ENCODE measurements around the gene SEMG2. TPM values are rescaled to one million over a fixed set of nuclear protein-coding genes. Genes with fewer than 3 reads are reported as not detected.

The SEMG2 gene
- total and polyA plus RNA-seq, 2 of the 13 experiments (the other 11 are each of a cell fraction or from before 2014, with no cell fraction given) = not detected

DNA sequence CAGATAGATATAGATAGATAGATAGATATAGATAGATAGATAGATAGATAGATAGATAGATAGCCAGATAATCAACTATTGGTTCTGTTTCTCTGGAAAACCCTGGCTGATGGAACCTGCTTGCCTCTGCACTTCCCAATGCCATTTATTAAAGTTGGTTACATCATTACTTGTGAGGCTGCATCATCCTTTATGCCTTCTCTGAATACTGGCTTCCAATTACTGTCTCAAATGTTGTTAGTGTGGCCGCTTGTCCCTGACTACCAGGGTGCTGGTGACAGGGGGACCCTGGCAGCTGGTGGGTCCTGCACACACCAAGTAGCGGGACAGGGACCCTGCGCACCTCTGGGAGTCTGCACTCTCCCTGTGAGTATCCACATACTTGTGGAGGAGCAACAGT, 37.1 kb downstream of the SEMG2 start:
- POLR2A ChIA-PET = no interaction called here
- TF ChIP-seq ZNF235 (CRISPR knock-in tag; IDR thresholded peaks at IDR 0.05; ENCODE audit: borderline replicate concordance) (no peak), FOXM1 (CRISPR knock-in tag; IDR thresholded peaks at IDR 0.05) (no peak), ZNF180 (CRISPR knock-in tag; IDR thresholded peaks at IDR 0.05; ENCODE audit: borderline replicate concordance, low read depth) (no peak), MIXL1 (CRISPR knock-in tag; IDR thresholded peaks at IDR 0.05) (no peak), FOXK1 (CRISPR knock-in tag; IDR thresholded peaks at IDR 0.05; ENCODE audit: borderline replicate concordance, low read depth) (no peak), IRX3 (CRISPR knock-in tag; IDR thresholded peaks at IDR 0.05; ENCODE audit: borderline replicate concordance, low read depth) (no peak), ZNF446 (CRISPR knock-in tag; IDR thresholded peaks at IDR 0.05) (no peak), EHMT2 (IDR thresholded peaks at IDR 0.05; ENCODE audit: borderline replicate concordance, low read depth, low read length) (no peak)
- TF ChIP-seq, protein P1, sequence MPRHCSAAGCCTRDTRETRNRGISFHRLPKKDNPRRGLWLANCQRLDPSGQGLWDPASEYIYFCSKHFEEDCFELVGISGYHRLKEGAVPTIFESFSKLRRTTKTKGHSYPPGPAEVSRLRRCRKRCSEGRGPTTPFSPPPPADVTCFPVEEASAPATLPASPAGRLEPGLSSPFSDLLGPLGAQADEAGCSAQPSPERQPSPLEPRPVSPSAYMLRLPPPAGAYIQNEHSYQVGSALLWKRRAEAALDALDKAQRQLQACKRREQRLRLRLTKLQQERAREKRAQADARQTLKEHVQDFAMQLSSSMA (CRISPR knock-in tag; IDR thresholded peaks at IDR 0.05) = no peak
- TF ChIP-seq, protein P2, sequence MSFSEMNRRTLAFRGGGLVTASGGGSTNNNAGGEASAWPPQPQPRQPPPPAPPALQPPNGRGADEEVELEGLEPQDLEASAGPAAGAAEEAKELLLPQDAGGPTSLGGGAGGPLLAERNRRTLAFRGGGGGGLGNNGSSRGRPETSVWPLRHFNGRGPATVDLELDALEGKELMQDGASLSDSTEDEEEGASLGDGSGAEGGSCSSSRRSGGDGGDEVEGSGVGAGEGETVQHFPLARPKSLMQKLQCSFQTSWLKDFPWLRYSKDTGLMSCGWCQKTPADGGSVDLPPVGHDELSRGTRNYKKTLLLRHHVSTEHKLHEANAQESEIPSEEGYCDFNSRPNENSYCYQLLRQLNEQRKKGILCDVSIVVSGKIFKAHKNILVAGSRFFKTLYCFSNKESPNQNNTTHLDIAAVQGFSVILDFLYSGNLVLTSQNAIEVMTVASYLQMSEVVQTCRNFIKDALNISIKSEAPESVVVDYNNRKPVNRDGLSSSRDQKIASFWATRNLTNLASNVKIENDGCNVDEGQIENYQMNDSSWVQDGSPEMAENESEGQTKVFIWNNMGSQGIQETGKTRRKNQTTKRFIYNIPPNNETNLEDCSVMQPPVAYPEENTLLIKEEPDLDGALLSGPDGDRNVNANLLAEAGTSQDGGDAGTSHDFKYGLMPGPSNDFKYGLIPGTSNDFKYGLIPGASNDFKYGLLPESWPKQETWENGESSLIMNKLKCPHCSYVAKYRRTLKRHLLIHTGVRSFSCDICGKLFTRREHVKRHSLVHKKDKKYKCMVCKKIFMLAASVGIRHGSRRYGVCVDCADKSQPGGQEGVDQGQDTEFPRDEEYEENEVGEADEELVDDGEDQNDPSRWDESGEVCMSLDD (CRISPR knock-in tag; IDR thresholded peaks at IDR 0.05; ENCODE audit: borderline replicate concordance) = no peak
- TF ChIP-seq, protein P3, sequence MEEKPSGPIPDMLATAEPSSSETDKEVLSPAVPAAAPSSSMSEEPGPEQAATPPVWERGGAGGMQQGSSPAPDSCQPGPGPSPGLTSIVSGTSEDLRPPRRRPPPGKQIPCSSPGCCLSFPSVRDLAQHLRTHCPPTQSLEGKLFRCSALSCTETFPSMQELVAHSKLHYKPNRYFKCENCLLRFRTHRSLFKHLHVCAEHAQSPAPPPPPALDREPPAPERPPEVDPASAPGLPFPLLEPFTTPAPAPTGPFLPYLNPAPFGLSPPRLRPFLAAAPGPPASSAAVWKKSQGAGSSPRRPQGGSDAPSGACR (CRISPR knock-in tag; IDR thresholded peaks at IDR 0.05) = no peak
- ATAC-seq (no peak), DNase-seq (ENCODE audit: low spot score) (no peak), FAIRE-seq (no peak)
- Histone ChIP-seq H3K4me1 (ENCODE audit: insufficient read depth, low read length) (peaks cover 13% of the 10 kb centered on the region), H3K9ac (ENCODE audit: insufficient read depth, low read depth, low read length) (no peak overlapping the region), H3K4me3 (replicated peaks in 1 of 3; ENCODE audit: insufficient read depth in 1 of 3, low read depth in 2 of 3, low read length in 3 of 3) (no peak overlapping the region), H3K9me3 (ENCODE audit: low read length) (no peaks in the 10 kb centered on the region), H3K4me2 (ENCODE audit: low read depth, low read length) (no peak overlapping the region), H2AFZ (ENCODE audit: low read length) (no peak overlapping the region), H4K20me1 (ENCODE audit: insufficient read depth, low read length) (no peaks in the 10 kb centered on the region), H3K27ac (ENCODE audit: extremely low read length, insufficient read depth, low read length) (no peak overlapping the region), H3K36me3 (replicated peaks in 1 of 2; ENCODE audit: control insufficient read depth in 1 of 2, insufficient read depth in 2 of 2, low read length in 2 of 2) (no peaks in the 10 kb centered on the region), H3K27me3 (ENCODE audit: control insufficient read depth in 1 of 2, insufficient read depth in 2 of 2, low read length in 2 of 2) (peaks cover 0 to 25% of the 10 kb centered on the region in 2 experiments; a peak in 2 of 5 replicates), H3K79me2 (ENCODE audit: insufficient read depth, low read length) (no peaks in the 10 kb centered on the region)
- 21% methylated on average over 3 of the region's 3 CpGs for WGBS (ENCODE audit: low lambda C conversion rate)
- intact Hi-C loops (cut with micrococcal nuclease; ENCODE audit: unreplicated experiment) (no loop called here), in situ Hi-C loops (cut with HindIII; ENCODE audit: extremely low pct_ligation_motif_present, low pct_unique_long_range_greater_than_20kb) (no loop called here)
- BruUV-seq (replicated peaks) = no TSS peak
- CTCF ChIA-PET (ENCODE audit: low intra/inter-chr PET ratio, low total read pairs) = no interaction called here
